NCI-H446 treated with DMSO at 0.1 percent for 48 hours (cell line): ENCODE data around the gene NOL3.
"Not testable (repeated sequence)": the region's sequence is repeated elsewhere in the genome, so short reads cannot be mapped to it uniquely, and the experiment has no call there.

Experiments
- DNase-seq: peaks from one replicate; lab custom pipeline; 2025; lab: John Stamatoyannopoulos, UW

Gene NOL3

DNA sequence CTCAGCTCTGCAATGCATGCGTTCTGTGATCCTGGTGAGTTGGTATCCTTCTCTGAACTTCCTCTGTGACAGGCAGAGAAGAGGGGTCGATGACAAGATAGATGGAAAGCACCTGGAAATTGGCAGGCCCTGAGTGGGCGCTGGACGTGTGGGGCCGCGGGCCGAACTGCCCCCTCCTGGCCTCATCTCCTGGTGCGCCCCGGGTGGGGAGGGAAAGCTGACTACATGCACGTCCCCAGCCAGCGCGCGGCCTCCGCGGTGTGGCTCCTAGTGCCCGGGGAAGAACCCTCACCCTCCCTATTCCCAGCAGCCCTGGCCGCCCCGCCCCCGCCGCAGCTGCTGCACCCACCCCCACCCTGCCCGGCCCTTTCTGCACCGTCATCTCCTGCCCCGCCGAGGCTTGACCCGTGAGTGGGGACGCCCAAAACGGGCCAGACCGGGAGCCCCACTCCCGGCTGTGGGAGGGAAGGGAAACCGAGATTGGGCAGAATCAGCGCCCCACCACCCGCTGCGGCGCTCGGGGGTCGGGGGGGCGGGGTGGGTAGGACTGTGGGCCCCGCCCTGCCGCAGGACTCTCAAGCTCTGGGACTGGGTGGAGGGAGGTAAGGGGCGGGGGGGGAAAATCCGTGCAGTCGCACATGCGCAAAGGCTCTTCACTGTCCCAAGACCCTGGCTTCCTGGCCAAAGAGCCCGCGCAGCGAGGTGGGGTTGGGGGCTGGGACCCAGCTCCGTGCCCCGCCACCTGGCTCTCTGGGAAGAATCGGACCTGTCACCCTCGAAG lies at the start of gene NOL3:
NOL3 (plus strand) TSS at position 371 of the 781 bp plus-strand sequence.
- DNase-seq: peak; percentile 24

DNA sequence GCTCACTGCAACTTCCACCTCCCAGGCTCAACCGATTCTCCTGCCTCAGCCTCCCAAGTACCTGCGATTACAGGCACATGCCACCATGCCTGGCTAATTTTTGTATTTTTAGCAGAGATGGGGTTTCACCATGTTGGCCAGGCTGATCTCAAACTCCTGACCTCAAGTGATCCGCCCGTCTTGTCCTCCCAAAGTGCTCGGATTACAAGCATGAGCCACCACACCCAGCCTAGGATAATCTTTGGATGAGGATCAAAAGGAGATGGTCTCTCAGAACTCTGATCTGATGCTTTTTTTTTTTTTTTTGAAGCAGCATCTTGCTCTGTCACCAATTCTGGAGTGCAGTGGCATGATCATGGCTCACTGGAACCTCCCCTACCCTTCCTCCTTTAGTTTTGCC lies 47.5 kb upstream of the NOL3 start:
- DNase-seq: not testable (repeated sequence)

DNA sequence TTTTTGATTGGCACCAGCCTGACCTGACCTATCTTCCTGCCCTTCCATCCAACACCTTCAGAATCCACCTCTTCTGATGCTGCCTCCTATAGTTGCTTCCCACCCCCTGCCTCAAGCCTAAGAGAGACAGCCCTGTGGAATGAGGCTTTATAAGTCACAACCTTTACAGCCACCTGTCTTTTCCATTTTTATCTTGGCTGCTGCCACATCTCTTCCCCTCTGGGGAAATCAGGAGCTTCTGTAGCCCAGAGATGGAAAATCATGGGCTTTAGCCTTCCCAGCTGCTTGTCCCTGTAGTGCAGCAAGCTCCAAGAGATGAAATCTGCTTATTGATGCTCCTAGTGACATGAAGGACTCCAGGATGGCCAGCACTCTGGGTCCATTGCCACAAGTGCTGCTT lies 41.9 kb upstream of the NOL3 start:
- DNase-seq: no peak

DNA sequence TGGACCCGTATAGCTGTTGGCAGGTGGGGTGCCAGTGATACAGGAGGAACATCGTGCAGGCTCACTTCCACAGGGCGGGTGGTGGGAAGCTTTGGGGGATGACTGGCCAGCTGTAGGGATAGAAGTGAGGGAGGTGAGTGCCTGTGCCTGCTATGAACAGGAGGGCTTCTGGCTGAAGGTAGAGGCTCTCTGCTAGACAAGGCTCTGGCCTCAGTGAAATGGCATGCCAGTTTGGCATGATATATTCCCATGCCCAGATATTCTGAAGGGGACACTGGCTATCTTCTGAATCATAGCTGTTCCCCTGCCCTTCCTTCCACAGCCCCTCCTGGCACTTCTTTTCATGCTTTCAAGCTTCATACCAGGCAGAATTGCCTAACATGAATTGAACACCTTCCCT lies 41.5 kb upstream of the NOL3 start:
- no peak for DNase-seq

DNA sequence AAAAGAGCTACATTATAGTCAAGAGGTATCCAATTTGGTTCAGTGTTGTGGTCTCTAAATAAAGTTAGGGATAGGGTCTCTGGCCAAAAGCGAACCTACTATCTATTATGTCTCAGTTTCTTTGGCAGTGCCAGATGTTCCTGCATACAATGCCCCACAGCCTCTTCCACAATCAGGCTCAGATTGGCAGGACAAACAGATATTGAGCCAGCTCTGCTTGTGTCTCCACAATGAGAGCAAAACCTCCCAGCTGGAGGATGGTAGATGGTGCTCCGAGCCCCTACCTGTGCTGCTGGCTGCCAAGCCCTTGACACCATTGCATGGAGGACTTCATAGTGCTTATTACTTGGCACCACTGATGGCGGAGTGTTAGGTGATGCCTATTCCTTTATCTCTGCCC lies 40.9 kb upstream of the NOL3 start:
- no peak for DNase-seq

DNA sequence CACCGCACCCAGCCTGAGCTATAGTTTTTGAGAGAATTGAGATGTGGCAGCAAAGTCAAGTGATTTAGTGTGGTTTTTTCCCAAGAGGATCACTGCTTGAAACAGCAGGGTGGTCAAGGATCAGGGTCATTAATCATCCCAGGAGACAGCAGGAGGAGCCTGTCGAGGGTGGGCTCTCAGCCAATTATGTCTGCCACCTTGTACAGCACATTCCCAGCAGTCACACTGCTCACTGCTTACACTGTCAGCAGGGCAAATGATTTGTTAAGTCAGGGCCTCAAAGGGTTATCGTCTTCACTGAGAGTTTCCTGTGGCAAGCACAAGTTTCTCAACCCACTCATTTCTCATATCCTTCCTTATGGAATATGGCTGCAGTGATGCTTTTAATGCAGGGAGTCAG lies 32.7 kb upstream of the NOL3 start:
- no peak for DNase-seq

DNA sequence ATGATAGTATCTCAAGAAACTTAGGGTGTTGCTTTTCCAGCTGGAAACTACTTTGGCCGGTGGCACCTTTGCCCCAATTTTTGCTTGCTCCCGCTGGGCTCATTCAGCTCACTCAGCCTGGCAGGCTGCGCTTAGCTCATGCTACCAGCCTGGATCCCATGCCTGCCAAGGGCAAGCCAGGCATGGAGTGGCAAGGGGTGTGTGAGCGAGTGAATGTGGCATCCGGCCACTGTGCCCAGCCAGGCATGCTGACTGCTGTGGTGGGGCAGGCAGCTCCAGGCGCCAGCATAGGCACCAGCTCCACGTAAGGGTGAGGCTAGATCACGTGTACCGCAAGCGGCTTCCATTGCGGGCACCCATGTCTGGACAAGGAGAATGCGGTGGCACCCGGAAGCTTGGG lies 28.9 kb upstream of the NOL3 start:
- DNase-seq: no peak

DNA sequence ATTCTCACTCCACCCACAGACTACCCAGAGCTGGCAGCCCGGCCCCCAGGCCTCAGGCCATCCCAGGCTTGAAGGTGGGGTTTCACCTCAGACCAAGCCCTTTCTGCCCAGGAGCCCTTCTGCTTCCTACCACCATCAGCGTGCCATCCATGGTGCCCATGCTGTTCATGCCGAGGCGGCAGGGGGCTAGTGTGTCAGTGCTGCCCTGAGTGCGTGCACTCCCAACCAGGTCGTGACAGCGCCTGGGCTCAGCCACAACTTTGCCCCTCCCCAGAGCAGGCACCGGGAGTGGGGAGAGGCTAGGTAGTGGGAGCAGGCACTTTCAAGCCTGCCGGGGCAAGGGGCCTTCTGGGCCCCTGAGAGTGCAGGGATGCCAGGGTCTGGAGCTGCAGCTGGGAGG lies 28.0 kb upstream of the NOL3 start:
- DNase-seq: no peak

DNA sequence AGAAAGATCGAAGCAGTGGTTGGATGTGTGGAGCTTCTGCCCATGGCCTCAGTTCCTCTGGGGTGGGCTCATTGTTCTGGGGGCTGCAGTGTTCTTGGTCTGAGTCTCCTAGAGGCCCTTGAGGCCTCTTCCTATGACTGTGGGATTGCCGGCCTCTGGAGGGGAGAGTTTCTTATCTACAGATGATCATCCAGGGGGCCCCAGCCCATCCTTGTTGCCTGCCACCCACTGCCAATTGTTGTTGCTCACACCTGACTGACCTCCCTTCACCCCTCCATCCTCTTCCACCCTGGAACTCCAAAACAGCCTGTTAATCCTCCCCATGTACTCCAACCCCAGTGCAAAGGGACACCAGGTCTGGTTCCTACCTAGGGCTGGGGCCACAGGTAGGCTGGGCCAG lies 25.4 kb upstream of the NOL3 start:
- no peak for DNase-seq

DNA sequence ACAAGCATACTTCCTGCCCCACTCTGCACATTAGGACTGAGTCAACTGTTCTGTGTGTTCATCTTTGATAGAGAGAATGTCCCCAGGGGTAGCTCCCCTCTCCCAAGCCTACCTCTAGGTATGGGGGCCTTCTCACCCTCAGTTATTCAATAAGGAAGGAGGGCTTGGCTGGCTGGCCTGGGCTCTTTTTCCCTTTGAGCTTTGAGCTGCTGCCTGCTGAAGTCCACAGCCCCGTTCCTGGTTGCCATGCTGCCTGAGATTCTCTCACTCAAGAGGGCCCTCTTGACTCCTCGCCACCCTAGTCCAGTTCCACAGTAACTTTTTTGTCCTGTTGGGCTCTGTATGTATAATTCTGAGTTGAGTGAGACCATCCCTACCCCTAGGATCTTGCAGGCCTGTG lies 24.6 kb upstream of the NOL3 start:
- no peak for DNase-seq

DNA sequence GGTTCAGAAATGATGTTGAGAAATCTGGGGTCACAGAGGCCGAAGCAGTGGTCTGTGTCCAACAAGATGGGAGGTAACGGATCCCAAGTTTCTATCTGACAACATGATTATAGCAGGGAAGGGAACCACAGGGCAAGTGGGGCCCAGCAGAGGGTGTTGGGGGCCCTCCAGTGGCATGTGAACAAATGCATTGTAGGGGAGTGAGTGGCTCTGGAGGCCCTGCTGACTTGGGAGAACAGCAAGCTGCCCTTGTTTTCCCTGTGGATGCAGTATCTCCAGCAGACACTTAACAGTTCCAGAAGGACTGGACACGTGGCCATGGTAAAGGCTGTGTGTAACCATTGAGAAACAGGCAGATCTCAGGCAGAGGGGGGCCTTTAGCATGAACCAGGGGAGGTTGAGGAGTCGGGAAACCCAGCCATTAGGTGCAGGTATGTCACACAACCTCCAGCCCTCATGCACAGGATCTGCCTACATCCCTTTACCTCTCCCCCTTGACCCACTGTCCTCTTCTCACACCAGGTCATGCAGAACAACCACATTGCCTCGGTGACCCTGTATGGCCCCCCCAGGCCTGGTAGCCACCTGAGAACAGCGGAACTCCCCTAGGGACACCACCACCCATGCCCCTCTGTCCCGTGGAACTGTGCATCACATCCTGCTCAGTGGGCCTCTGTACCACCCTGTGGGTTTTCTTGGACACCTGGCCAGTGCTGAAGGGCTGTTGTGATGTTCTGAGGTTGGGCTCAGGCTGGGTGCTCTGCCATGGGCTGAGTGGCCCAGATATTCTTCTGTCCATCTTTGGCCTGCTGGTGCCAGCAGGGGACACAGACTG lies 23.6 kb upstream of the NOL3 start:
- no peak for DNase-seq

DNA sequence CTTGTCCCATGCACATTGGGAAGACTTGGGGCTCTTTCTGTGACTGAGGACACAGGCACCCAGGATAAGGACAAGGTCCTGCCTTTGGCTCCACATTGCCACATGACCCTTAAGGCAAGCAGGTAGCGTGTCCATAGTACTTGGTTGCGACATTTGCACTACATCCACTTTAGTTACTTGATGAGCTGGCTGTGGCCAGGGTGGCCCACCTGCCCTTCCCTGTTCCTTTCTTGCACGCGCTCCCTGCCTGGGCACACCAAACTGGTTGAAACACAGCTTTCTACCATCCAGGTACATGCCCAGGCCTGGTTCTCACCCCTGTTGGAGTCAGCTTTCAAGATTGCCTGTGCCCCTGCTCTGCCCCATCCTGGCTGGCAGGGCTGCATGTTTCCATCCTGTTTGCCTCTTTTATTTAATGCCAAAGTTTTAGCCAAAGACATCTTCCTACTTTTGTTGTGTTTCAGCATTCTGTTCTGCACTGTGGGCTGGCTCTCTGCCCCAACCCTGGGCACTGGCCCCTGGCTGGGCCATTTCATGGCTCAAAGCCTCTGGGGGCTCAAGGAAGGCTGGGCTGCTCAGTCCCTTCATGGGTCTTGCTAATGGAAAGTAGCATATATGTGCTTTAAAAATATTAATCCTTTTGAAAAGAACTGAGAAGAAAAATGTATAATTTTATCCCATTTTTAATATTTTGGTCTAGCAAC lies 22.7 kb upstream of the NOL3 start:
- DNase-seq: no peak

DNA sequence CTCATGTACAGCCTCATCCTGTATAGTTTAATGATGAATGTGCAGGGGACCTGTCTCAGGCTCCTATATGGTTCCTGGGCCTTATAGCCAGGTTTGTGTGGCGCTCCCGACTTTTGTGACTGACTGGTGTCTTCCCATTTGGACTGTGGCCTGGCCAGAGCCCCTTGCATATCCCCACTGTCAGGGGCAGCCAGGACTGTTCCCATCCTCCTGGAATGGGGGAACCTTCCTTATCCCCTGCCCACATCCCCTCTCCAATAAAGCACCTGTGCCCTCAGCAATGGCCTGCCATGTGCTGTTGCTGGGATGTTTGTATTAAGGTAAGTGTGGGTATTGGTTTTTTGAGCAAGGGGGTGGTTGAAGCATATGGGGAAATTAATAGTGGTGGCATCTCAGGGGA lies 22.1 kb upstream of the NOL3 start:
- no peak for DNase-seq

DNA sequence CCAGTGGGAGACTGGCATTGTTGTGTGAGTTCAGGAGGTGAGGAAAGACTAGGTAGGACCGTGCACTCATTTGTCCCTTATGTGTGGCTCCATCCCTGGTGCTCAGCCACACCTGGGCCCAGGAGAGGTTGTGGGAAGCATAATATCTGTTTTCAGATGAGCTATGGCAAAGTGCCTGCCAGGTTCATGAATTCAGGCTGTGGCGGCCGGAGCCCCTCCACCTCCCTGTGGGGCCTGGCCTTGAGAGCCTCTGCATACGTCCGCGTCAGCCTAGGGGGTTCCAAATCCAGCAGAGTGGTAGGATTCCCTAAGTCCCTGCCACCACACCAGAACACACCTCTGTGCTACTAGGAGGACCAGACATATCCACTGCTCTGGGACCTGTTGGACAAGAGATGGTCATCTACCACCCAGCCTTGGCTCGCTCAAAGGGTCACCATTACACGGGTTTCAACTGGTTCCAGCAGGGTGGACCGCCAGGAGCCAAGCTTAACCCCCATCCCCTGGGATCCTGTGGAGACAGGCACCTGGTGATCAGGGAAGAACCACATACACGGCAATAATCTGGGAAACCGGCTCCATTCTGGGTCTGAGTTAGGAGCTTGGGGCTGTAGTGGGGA lies 21.6 kb upstream of the NOL3 start:
- no peak for DNase-seq

DNA sequence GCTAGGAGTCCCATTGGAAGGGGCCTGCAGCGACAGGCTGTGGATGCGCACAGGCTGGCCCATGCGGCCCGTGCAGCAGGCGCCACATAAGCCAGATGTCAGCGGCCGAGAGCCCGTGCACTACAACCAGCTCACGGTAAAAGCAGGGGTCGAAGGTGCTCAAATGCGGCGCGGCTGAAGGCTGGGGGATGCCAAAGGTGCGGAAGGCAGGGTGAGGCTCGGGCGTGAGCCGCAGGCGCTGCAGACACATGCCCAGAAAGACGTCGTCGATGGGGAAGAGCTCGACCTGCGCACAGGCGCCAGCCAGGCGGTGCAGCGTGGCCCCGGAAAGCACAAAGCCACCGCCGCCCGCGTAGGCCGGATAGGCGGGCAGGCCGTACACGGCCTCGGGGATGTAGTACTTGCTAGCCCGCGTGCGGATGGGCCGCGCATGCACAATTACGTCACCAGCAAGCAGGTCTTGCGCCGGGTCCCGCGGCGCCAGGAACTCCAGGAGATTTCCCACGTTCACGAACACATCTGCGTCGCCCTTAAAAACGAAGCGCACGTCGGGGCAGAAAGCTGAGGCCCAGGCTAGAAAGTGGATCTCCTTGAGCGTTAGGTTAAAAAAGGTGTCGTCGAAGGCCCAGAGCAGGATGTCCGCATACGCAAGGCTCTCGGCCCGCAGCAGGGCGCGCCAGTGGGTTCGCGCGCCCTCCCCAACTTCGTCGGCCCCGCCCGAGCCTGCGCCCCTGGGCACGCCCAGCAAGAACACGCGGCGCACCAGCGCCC lies 20.9 kb upstream of the NOL3 start:
- no peak for DNase-seq

DNA sequence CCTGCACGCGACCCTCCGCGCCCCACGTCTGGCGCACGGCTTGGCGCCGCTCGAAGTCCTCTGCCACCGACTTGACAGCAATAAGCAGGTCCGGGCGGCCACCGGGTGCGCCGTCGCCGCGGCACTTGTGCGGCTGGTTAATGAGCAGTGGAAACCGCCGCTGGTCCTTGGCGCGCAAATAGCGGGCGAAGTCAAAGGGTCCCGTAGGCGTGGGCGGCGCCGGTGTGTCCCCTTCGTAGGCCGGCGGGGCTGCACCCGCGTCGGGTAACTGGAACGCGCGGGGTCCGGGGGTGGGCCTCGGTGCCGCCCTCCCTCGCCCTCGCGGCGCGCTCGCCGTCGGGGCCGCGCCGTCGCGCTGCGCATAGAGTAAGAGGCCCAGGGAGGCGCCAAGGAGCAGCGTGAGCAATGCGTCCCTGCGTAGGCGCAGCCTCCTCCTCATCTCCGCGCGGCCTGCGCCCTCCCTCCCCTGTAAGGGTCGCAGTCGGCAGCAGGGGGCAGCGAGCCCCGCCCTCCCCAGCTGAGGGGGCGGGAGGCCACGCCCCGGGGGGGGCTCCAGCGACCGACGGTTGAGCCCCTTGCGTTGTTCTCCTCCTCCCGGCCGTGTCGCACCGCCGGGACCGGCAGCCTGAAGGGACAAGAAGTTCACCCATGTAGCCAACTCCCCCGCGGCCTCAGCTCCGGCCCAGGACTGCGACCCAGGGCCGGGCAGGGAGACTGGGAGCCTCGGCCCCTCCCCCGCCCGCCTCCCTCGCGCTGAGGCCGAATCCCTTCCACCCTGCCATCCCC lies 20.1 kb upstream of the NOL3 start:
- no peak for DNase-seq

DNA sequence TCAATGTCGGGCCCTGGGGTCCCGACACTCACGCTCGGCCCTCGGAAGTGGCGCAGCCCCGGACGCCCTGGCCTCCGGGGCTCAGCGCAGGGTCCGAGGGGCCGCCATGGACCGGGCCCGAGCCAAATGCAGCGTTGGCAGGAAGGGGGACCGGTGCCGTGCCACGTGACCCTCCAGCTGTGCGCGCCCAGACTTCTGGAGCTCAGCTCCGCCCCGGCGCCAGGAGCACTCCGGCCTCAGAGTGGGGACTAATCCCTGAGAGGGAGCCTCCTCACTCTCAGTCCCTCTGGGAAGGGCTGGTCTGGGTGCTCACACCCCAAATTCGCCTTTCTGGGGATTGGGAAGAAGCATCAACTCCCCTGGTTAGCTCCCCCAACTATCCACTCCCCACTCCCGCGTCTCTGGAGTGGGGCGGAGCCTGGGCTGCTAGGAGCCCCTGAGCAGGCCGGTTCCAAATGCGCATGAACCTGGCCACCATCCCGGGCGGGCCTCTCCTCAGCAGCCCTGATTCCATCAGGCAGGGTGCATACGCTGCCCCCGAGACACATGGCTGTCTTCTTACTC lies 19.4 kb upstream of the NOL3 start, which contains the start of gene B3GNT9:
B3GNT9 (minus strand) TSS at position 166 of the 564 bp plus-strand sequence. CDS start 513 bp downstream, outside the sequence.
- peak; percentile 45 for DNase-seq

DNA sequence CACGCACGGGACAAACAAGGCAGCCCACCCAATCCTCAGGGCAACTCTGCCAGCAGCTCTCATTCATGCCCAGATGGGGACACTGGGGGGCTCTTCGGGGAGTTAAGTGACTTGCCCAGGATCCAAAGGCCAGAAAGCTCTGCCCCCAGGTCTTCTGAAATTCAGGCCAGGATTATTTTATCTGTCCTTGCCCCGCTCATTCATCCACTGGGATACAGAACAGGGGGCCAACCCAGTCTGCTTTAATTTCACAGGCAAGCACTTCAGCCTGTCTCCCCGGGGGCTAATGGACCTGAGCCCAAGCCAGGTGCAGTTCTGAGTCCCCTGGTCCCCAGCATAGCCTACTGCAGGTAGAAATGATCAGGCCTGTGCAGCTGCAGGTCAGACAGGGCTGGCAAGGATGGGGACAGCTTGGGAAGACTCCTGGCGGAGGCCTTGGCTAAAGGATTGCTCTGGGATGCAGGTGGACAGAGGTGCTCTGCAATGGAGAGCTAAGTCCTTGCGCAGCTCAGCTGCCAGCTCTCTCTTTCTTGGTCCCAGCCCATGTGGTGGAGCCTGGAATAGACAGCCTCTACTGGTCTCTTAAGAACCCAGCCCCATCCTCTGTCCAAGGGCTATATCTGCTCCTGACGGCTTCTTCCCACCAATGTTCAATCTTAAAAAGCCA lies 18.8 kb upstream of the NOL3 start:
- no peak for DNase-seq

DNA sequence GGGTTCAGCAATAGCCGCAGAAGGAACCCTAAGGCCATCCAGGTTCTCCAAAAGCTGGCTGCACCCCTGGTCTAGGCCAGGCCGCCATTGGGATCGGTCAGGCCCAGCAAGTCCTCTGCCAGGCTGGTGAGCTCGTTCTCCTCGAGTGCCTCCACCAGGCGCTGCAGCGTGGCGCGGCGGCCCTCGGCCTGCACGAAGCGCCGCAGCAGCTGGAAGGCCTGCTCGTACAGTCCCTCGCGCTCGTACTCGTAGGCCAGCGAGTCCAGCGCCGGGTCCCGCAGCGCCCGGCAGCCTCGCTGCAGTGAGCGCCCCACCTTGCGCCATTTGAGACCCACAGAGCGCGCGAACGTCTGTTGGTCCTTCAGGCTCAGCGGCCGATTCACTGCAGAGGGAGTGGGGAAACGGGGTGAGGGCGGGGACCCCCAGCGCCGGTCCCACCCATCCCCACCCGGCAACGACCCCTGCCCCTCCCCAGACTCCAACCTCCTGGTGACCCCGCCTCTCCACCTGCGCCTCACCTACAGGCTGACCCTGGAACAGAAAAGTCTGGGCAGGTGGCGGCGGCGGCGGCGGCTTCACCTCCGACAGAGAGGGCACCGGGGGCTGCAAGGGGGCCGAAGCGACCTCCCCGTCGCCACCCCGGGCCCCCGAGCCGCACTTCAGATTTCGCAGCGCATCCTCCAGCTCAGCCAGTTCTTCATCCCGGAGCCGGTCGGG lies 15.6 kb upstream of the NOL3 start:
- DNase-seq: no peak
